COLO668 (cell line): Measurements from ENCODE around the gene RAPGEF1.
"Not testable (repeated sequence)": the region's sequence is repeated elsewhere in the genome, so short reads cannot be mapped to it uniquely, and the experiment has no call there.

Experiments
- DNase-seq: peaks from one replicate; lab custom pipeline; 2025; ENCODE audit not compliant: unreplicated experiment; lab: John Stamatoyannopoulos, UW

The RAPGEF1 gene

GRCh38 chr9:131731237-131731636, 8.6 kb downstream of the RAPGEF1 start:
- peak; percentile 50 for DNase-seq

DNA sequence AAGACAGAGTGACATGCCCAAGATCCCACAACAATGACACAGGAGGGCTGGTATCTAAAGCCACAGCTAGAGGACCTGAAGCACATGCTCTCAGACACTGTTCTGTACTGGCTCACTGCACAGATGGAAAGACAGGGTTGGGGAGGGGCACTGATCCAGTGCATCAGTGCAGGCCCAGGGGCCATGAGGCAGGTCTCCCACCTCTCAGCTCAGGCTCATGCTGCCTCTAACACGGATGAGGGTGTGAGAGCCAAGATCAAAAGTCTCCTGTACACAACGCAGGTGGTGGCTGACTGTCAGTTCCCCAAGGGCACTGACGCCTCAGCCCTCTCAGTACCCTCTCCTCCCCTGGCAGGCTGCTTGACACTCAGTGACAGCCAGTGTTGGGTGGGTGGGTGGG, 10.9 kb downstream of the RAPGEF1 start:
- no peak for DNase-seq

DNA sequence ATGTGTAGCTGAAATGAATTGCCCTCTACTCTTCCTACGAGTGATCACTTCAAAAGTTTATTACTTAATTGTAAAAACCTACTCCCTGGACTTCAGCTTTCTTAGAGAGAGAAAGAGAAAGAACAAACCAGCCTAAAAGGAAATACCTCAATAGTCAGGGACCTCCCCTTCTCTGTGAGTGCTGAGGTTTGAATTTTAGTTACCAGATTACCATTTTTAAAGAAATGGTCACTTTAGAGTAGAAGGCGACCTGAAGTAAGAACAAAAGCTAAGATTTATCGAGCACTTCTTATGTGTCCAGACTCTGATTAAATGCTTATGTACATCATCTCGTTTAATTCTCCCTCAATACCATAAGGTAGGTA, 11.3 kb downstream of the RAPGEF1 start:
- DNase-seq, result no peak

DNA sequence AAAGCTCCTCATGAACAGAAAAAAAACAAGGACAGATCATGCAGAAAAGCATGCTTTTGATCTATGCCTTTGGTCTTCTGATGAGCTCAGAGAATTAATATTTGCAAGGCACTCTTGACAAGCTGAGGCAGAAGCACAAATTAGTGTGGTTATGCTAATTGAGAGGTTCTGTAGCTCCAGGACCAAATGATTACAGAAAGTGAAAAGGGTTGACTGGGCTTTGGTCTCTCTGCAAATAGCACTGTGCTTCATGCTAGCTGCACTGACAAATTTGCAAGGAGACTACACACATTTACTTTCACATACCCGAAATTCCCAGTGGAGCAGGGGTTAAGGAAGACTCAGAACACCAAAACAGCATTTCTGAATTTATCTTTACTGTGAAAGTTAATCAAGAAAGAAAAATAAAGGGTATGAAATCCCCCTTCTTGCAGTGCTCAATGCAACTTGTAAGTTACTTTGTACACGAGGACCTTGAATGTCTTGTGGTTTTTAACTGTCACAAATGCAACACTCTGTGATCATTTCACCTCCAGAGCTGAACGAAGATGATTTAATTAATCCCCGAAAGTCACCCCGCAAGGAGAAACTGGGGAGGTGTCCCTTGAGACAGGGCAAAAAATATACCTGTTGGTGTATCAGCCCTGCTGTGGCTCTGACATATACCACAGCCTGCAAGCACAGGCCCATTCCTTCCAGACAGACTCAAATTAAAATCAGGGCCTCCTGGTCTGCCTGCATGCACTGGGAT, 11.9 kb downstream of the RAPGEF1 start:
- DNase-seq, result no peak

GRCh38 chr9:131727184-131727759, 12.6 kb downstream of the RAPGEF1 start:
- DNase-seq, result no peak

DNA sequence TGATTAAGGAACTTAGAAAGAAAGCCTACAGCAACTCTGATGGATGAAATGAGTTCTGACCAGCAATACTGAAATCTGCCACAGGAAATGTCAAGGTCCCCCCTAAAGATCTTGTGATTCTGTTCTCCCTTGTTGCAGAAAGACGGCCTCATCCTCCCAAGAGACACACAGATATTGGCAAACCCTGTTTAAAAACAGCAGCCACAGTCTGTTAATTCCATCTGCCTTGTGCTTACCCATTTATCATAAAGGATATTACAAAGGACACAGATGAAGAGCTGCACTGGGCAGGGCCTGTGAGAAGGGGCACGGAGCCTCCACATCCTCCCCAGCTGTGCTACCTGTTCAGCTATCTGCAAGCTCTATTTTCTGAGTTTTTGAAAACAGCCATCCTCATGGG, 15.2 kb downstream of the RAPGEF1 start:
- no peak for DNase-seq

DNA sequence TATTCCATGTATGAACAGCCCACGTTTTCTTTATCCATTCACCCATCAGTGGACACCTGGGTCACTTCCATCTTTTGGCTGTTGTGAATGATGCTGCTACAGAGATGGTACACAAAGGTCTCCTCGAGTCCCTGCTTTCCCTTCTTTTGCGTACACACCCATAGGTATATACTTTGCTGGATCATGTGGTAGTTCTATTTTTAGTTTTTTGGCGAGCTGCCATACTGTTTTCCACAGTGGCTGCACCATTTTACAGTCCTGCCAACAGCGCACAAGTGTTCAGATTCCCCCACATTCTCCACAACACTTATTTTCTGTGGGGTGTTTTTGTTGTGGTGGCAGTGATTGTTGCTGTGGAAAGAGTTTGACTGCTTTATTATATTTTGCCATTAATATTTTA, 16.2 kb downstream of the RAPGEF1 start:
- DNase-seq, result no peak

DNA sequence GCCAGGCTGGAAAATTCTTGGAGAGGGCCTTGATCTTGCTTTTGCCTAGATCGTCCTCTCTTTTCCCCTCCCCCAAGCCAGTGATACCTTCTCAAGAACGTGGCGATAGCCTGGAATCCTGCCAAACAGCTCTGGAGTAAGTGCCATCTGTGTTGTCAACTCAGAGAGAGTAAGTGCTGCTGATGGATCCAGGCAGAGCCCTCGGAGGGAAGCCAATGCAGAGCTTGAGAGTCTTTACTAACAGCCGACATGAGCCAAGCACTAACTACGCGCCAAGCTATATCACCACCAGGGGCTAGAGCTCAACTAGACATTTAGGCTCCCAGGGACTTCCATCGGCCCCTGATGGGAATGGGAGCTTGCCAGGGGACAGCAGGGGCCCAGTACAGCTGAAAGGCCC, 17.6 kb downstream of the RAPGEF1 start:
- peak; percentile 25 for DNase-seq

DNA sequence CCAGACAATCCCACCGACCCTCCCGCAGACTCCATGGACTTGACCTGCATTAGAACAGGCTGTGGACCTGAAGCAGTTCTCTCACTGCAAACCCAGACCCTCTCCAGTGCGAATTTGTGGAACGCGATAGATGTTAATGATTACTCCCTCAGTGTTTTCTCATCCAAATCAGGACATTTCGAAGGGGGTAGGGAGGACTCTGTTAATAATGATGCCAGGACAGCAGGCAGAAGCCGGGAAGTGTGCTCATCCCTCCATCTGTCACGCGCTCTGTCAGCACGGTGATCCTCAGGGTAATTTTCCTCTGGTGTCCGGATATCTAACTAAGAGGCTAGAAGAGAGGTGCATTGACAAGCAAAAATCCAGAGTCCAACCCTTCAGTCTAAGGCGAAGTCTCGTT, 18.8 kb downstream of the RAPGEF1 start:
- DNase-seq, result no peak

DNA sequence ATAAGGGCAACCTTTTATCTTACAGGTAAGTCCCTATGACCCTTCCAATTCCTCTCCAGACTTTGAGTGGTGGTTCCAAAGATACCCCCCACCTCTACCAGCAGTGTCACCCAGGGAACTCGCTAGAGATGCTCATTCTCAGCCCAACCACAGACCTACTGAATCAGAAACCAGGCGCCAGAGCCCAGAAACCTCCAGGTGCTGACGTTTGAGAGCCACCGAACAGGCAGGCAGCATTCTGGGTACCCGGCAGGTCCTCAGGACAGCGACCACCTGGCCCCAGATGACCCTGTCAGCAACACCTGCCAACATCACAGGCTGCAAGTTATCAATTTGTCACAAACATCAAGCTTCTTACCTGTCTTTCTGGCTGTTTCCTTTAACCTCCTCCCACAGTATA, 19.5 kb downstream of the RAPGEF1 start:
- no peak for DNase-seq

- DNase-seq, result no peak
Observed at GRCh38 chr9:131719262-131719908, 20.5 kb downstream of the RAPGEF1 start.

DNA sequence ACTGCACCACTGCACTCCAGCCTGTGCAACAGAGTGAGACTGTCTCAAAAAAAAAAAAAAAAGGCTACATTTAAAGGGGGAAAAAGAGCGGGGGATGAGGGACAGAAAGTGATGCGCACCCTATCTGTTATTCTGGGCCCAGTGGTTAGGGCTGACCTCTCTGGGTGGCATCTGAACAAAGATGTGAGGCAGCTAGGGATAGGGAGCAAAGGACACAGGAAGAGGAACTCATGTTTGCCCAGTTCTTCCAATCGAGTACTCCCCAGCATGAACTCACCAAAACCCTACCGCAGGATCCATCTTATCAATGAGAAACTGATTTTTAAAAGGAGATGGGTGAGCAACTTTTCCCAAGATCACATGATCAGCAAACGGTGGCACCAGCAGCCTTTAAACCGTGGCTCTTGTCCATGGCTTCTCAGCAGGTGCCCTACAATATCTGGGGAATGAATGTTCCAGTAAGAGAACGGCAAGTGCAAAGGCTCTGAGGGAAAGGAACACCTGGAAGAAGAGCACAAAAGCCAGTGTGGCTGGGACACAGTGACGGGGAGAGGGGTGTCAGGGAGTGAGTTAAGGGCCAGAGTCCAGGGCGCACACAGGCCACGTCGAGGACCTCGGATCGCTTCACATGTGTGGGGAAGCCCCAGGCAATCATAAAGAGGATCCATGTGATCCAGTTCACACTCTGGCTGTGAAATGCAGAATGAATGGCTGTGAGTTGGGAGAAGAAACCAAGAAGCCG, 22.0 kb downstream of the RAPGEF1 start:
- no peak for DNase-seq

DNA sequence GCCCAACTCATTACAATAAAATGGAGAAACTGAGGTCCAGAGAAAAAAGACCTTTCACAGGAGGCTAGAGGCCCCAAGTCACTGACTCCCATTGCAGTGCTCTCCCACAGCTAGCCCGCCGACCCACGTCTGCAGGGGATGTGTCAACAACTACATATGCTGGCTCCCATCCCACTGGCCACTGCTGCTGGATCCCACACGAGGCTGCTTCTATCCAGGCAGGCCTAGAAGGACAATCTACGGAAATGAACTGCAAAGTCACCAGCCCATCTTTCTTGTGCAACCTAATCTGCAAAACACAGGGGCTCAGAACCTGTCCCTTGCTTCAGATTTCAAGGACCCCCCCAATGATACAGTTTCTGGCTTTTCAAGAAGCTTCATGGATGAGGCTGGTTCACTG, 24.0 kb downstream of the RAPGEF1 start:
- DNase-seq, result no peak

DNA sequence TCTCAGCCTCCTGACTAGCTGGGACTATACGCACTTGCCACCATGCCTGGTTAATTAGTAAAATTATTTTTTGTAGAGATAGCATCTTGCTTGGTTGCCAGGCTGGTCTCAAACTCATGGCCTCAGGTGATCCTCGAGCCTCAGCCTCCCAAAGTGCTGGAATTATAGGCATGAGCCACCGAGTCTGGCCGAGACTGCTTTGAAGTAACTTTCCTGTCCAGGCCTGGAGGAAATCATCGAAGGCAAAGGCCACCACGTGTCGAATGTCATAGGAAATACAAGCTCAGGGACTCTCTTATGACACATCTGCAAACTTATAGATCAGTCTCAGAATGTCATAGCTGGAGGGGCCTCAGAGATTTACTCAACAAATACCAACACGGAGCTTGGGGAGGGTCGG, 25.1 kb downstream of the RAPGEF1 start:
- no peak for DNase-seq

GRCh38 chr9:131714161-131714646, 25.7 kb downstream of the RAPGEF1 start:
- no peak for DNase-seq

GRCh38 chr9:131713016-131713415, 26.9 kb downstream of the RAPGEF1 start:
- DNase-seq, result no peak

- no peak for DNase-seq
Observed at GRCh38 chr9:131712151-131712716, 27.6 kb downstream of the RAPGEF1 start.

DNA sequence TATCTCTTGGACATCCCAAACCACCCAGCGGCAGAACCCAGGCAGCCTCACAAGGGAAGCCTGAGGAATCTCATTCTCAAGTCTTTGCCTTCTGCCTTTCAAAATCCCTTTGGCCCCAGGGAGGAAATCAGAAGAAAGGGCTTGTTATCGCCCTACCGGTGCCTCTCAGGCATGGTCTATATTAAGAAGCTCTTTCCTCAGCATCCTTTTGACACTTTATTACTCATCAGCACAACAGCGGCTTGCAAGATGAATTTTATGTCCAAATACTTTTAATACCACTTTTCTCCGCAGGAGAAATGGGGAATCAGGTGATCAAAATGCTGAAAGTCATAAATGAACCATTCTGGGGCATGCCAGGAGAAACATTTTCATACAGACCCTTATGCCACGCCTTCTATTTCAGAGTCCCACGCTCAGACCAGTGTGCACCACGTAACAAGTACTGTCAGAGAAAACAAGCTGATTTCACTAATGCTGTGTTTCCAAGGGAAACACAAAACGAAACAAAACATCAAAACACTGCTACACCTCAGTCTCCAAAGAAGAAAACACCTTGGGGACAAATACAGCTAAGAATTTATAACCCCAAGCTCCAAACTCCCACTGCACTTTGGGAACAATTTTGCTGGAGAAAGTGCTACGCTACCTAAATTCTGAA, 30.0 kb downstream of the RAPGEF1 start:
- no peak for DNase-seq

DNA sequence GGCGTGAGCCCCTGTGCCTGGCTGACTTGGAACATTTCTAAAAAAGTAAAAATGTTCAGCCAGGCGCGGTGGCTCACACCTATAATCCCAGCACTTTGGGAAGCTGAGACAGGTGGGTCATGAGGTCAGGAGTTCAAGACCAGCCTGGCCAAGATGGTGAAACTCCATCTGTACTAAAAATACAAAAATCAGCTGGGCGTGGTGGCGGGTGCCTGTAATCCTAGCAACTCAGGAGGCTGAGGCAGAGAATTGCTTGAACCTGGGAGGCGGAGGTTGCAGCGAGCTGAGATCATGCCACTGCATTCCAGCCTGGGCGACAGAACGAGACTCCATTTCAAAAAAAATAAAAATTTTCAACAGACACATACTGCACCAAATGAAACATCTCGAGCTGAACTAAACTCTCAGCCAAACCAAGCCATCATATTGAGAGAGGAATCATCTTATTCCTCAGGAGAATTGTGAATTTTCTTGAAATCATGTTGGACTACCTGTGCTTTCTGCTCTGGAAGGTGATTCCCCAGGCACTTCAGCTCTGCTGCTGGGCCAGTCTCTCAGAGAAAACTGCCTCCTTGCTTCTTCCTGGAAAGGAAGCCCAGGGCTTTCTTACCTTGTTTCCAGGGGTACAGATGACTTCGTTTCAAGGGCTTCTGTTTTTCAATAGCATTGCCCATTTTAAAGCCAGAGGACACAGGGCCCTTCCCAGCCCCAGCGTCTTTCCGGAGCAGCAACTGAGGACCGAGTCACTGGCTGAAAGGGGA, 30.7 kb downstream of the RAPGEF1 start:
- not testable (repeated sequence) for DNase-seq
